HG03095 (cell line): ENCODE measurements around the gene CGB3.

ENCODE experiments used
- ATAC-seq: cut with Tn5 transposase; IDR thresholded peaks from one replicate; pipeline ENCODE4 v1.9.1; 2021; ENCODE audit warnings: moderate library complexity; ENCODE audit not compliant: unreplicated experiment

Gene CGB3

GRCh38 chr19:48989701-48990291 lies 34.3 kb downstream of the CGB3 start:
- ATAC-seq = no peak

- no peak for ATAC-seq
These were observed 35.3 kb downstream of the CGB3 start for GRCh38 chr19:48988860-48989259.

GRCh38 chr19:48988286-48988685 lies 35.8 kb downstream of the CGB3 start:
- ATAC-seq = no peak

- no peak for ATAC-seq
These were observed 36.8 kb downstream of the CGB3 start for GRCh38 chr19:48987323-48987722.

- no peak for ATAC-seq
These were observed 37.9 kb downstream of the CGB3 start for GRCh38 chr19:48986211-48986610.

- no peak for ATAC-seq
These were observed 38.4 kb downstream of the CGB3 start for GRCh38 chr19:48985711-48986110.

GRCh38 chr19:48982280-48982679 lies 41.9 kb downstream of the CGB3 start:
- ATAC-seq = no peak

- ATAC-seq = no peak
These were observed 47.1 kb downstream of the CGB3 start for GRCh38 chr19:48977061-48977460.

GRCh38 chr19:48975947-48976847 lies 47.9 kb downstream of the CGB3 start:
- ATAC-seq = no peak
